ENCODE measurements around the gene RBM33. TPM values are rescaled to one million over a fixed set of nuclear protein-coding genes. Genes with fewer than 3 reads are reported as not detected.
"Not testable (repeated sequence)": the region's sequence is repeated elsewhere in the genome, so short reads cannot be mapped to it uniquely, and the experiment has no call there.

The RBM33 gene
- total RNA-seq, 1 donor from 2014 or later = 30.8 TPM

DNA sequence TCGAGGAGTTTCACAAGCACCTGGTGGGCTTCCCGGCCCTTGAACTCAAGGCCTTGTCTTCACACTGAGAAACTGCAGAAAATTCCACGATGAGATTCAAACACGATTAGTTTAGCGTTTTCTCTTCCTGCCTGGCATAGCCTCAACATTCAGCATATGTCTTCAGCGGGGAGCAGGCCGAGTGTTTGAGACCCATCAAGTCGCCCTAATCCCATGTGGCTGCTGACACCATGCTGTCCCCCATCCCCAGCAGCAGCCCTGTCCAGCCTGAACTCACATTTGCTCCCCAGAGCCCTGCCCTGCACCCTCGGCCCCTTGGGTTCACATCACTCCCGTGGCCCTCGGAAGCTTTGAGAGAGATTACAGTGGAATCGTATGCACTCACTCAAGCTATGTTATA lies 35.3 kb upstream of the RBM33 start:
- Histone ChIP-seq H3K27me3 (ENCODE audit: low read depth) (peaks cover under 1% of the 10 kb centered on the region), H3K4me3 (no peak overlapping the region), H3K27ac (replicated peaks) (no peak overlapping the region), H3K36me3 (no peaks in the 10 kb centered on the region), H3K9me3 (replicated peaks) (no peaks in the 10 kb centered on the region), H3K4me1 (no peaks in the 10 kb centered on the region)
- no peak for TF ChIP-seq CTCF (IDR thresholded peaks at IDR 0.05; ENCODE audit: borderline replicate concordance)
- intact Hi-C loops (cut with micrococcal nuclease) = no loop called here
- no peak for DNase-seq

DNA sequence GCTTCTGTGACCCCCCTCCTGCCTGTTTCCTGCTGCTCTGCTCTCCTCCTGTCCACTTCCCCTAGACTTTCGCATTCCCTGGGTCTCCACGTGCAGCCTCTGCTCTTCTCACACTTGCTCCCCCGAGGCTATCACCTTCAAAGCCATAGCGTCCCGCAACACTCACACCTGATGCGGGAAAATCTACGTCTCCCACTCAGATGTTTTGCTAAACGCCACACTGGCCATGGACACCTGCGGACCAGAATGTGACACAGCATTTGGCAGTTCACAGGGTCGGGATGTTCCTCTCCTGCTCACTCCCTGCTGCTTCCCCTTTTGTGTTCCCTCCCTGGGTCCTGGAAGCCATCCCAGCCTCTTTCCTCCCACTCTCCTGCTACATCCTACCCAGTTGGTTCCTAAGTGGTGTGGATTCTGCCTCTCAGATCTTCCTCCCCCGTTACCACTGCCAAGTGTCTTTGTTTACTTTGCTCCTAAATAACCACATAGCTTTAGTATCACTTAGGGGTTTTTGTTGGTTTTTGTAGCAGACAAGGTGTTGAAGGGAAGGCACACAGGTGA lies 33.7 kb upstream of the RBM33 start:
- H3K4me3 ChIP-seq = no peak overlapping the region
- no peak overlapping the region for H3K27ac ChIP-seq (replicated peaks)
- TF ChIP-seq CTCF (IDR thresholded peaks at IDR 0.05; ENCODE audit: borderline replicate concordance) = no peak
- no peaks in the 10 kb centered on the region for H3K36me3 ChIP-seq
- H3K4me1 ChIP-seq = no peaks in the 10 kb centered on the region
- intact Hi-C loops (cut with micrococcal nuclease) = no loop called here
- no peak for DNase-seq
- no peaks in the 10 kb centered on the region for H3K27me3 ChIP-seq (ENCODE audit: low read depth)
- H3K9me3 ChIP-seq (replicated peaks) = no peaks in the 10 kb centered on the region

DNA sequence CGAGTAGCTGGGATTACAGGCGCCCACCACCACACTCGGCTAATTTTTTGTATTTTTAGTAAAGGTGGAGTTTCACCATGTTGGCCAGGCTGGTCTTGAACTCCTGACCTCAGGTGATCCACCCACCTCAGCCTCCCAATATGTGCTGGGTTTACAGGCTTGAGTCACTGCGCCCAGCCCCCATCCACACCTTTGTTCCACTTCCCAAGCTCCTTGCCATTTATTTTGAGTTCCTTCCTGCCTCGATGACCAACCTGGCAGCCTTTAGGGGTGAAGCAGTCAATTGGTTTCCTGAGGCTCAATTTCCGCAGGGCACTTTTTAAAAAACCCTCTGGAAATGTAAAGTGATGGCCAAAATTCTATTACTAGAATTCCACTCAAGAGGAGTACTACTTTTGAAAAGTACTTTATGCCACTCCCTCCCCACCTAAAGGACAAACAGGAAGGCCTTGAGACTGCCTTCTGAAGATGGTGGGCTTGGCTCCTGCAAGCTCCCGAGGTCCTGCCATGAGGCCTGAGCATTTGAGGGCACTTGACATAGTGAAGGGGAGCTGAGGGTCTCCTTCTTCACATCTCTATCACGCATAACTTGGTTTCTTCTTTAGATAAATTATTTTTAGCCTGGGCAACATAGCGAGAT lies 32.5 kb upstream of the RBM33 start:
- H3K27me3 ChIP-seq (ENCODE audit: low read depth) = no peaks in the 10 kb centered on the region
- H3K27ac ChIP-seq (replicated peaks) = no peak overlapping the region
- H3K9me3 ChIP-seq (replicated peaks) = no peaks in the 10 kb centered on the region
- intact Hi-C loops (cut with micrococcal nuclease) = no loop called here
- no peak for TF ChIP-seq CTCF (IDR thresholded peaks at IDR 0.05; ENCODE audit: borderline replicate concordance)
- H3K4me1 ChIP-seq = no peaks in the 10 kb centered on the region
- H3K4me3 ChIP-seq = no peak overlapping the region
- no peaks in the 10 kb centered on the region for H3K36me3 ChIP-seq
- no peak for DNase-seq

- no peak for TF ChIP-seq CTCF (IDR thresholded peaks at IDR 0.05; ENCODE audit: borderline replicate concordance)
- no peak for DNase-seq
- H3K4me3 ChIP-seq = no peak overlapping the region
- intact Hi-C loops (cut with micrococcal nuclease) = no loop called here
- no peaks in the 10 kb centered on the region for H3K9me3 ChIP-seq (replicated peaks)
- no peaks in the 10 kb centered on the region for H3K27me3 ChIP-seq (ENCODE audit: low read depth)
- no peaks in the 10 kb centered on the region for H3K36me3 ChIP-seq
- H3K4me1 ChIP-seq = no peaks in the 10 kb centered on the region
- H3K27ac ChIP-seq (replicated peaks) = no peak overlapping the region
These were observed 31.8 kb upstream of the RBM33 start for GRCh38 chr7:155612658-155613057.

DNA sequence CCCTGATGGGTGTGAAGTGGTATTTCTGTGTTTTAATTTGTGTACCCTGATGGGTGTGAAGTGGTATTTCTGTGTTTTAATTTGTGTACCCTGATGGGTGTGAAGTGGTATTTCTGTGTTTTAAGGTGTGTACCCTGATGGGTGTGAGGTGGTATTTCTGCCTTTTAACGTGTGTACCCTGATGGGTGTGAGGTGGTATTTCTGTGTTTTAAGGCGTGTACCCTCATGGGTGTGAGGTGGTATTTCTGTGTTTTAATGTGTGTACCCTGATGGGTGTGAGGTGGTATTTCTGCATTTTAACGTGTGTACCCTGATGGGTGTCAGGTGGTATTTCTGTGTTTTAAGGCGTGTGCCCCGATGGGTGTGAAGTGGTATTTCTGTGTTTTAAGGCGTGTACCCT lies 29.4 kb upstream of the RBM33 start:
- intact Hi-C loops (cut with micrococcal nuclease) = not testable (repeated sequence)

More for the DNA sequence above, 29.4 kb upstream of the RBM33 start:
- not testable (repeated sequence) for H3K9me3 ChIP-seq (replicated peaks); H3K36me3 ChIP-seq; DNase-seq; H3K27me3 ChIP-seq (ENCODE audit: low read depth); H3K4me1 ChIP-seq; H3K4me3 ChIP-seq; H3K27ac ChIP-seq (replicated peaks)
